Measurements from ENCODE around the gene PXK.

PXK gene

DNA sequence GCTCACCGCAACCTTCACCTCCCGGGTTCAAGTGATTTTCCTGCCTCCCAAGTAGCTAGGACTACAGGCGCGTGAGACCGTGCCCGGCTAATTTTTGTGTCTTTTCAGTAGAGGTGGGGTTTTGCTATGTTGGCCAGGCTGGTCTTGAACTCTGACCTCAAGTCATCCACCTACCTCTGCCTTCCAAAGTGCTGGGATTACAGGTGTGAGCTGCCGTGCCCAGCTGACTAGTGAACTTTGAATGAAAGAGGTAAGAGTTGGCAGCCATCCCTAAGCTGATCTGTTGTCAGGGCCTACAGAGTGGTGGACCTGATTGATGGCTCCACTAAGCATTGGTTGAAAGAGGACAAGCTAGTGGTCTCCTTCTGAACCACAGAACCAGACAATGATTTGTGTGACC, 15.3 kb downstream of the PXK start:
- DNase-seq (ENCODE audit: low read depth), result no peak
- TF ChIP-seq, protein P1, sequence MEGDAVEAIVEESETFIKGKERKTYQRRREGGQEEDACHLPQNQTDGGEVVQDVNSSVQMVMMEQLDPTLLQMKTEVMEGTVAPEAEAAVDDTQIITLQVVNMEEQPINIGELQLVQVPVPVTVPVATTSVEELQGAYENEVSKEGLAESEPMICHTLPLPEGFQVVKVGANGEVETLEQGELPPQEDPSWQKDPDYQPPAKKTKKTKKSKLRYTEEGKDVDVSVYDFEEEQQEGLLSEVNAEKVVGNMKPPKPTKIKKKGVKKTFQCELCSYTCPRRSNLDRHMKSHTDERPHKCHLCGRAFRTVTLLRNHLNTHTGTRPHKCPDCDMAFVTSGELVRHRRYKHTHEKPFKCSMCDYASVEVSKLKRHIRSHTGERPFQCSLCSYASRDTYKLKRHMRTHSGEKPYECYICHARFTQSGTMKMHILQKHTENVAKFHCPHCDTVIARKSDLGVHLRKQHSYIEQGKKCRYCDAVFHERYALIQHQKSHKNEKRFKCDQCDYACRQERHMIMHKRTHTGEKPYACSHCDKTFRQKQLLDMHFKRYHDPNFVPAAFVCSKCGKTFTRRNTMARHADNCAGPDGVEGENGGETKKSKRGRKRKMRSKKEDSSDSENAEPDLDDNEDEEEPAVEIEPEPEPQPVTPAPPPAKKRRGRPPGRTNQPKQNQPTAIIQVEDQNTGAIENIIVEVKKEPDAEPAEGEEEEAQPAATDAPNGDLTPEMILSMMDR (IDR thresholded peaks at IDR 0.05; ENCODE audit: control insufficient read depth, extremely low read depth, insufficient read depth), result no peak
- no peak overlapping the region for H3K4me3 ChIP-seq (ENCODE audit: low read depth, low read length)

DNA sequence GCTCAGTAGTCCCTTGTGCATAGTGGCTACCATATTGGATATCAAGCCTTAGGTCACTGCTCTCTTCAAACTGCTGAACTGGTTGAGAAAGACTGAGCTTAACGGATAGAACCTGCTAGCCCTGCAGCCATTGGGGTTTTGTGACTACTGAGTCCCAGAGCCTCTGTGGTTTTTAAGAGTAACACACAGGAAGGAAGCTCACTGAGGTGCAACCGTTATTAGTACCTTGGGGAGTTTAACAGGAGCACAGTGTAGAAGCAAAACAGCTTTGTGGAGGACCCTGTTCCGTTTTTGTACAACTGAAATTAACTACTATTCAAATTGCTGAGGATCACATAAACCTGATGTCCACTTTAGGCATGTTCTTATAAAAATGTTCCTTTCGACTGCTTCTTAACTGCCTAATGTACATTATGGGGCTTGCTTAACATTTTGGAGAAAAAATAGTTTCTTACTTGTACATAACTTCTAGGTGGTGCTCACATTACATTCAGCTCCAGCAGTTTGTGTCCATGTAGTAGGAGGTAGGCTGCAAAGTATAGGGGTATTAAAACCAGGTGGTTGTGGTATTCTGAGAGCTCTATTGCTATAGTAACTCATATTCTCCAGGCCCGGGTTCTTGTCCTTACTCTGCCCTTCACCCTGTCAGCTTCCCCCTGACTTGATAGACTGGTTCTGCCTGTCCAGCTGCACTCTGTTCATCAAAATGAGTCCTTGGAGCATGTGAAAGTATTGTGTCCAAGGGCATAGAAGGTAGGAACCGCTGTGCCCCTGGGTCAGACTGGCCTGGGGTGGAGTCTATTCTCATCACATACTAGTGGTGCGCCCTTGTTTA, 17.3 kb downstream of the PXK start:
- TF ChIP-seq, protein P1 (IDR thresholded peaks at IDR 0.05; ENCODE audit: control insufficient read depth, extremely low read depth, insufficient read depth), result no peak
- no peak overlapping the region for H3K4me3 ChIP-seq (ENCODE audit: low read depth, low read length)
- DNase-seq (ENCODE audit: low read depth), result no peak

DNA sequence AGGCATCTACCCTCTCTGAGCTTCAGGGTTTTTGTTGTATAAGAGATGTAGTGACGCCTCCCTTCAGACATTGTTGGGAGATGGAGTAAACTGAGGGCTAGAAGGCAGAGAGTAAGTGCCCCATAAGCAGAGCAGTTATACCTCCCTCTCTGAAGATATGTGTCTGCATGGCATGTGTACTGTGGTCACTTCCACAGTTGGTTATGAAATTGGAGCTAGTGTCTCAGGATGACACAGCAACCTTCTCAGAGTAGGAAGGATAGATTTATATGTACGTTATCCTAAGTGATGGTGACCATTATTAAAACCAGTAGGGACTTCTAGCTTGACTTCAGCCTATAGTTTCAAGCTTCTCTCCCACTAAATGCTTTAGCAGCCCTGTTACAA, 17.9 kb downstream of the PXK start:
- TF ChIP-seq, protein P1 (IDR thresholded peaks at IDR 0.05; ENCODE audit: control insufficient read depth, extremely low read depth, insufficient read depth), result no peak

DNA sequence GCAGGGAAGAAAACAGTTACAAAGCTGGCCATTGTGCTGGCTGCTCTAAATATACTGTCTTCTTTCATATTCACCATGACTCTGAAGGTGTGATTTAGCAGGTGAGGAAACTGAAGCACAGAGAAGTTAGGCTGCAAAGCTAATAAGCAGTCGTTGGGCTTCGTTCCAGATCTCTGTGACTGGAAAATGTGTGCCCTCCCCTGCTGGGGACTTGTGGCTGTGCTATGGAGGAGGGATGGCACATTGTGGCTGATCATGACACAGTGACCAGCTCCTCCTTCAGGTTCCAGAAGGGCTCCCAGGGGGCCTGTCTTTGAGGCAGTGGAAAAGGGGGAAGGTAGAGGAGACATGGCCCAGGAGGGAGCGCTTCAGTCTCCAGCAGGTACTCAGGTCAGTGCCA, 19.2 kb downstream of the PXK start:
- TF ChIP-seq, protein P1 (IDR thresholded peaks at IDR 0.05; ENCODE audit: control insufficient read depth, extremely low read depth, insufficient read depth), result no peak
- H3K4me3 ChIP-seq (ENCODE audit: low read depth, low read length), result no peak overlapping the region

More for the DNA sequence above, 17.9 kb downstream of the PXK start:
- no peak overlapping the region for H3K4me3 ChIP-seq (ENCODE audit: low read depth, low read length)
- DNase-seq (ENCODE audit: low read depth), result no peak

DNA sequence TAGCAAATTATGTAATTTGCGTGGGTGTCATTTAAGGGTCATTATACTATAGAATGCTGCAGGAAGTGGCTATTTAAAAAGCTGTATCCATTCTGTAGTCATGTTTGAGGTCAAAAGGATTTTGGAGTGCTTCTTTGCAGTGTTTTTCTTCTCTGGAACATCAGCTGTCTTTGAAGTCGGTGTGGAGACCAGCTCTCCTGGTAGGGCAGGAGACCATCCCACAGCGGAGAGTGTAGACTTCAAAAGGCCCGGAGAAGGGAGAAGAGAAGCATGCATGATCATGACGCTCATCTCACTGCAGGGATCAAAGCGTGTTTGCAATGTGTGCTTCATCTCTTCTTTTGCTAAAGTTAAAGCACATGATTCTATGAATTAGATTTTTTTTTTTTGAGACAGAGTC, 19.9 kb downstream of the PXK start:
- DNase-seq (ENCODE audit: low read depth), result no peak
- no peak overlapping the region for H3K4me3 ChIP-seq (ENCODE audit: low read depth, low read length)
- TF ChIP-seq, protein P1 (IDR thresholded peaks at IDR 0.05; ENCODE audit: control insufficient read depth, extremely low read depth, insufficient read depth), result no peak

More for the DNA sequence above, 19.2 kb downstream of the PXK start:
- no peak for DNase-seq (ENCODE audit: low read depth)

DNA sequence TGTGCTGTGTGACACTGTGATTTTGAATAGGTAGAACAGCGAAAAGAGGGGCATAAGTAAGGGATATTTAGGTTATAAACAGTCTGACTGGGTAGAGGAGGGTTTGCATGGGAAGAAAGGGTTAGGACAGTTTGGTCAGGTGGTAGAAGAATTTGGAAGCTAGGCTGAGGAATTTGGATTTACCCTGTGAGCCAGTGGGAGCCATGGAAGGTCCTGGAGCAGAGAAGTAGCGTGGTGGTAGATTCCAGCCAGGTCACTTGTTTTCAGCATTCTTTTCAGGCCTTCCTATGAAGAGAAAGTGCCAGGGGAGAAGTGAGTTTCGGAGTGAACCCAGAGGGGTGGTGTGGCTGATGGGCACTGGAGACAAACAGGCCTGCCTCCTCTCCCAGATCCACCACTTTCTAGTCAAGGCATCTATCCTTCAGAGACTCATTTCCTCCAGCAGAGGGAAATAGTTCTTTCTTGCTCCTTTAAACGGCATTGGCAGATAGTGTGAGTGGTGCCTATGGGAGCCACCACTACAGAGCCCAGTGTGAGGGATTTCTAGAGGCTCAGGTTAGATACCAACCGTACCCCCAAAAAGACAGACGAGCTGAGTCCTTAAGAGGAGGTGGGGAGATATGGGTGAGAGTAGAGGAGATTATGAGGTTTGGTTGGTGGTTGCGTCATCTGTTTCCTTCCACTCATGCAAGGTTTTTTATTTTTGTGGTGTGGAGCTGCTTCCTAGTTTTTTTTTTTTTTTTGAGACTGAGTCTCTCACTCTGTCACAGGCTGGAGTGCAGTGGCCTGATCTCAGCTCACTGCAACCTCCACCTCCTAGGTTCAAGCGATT, 21.2 kb downstream of the PXK start:
- DNase-seq (ENCODE audit: low read depth), result no peak

More for the DNA sequence above, 21.2 kb downstream of the PXK start:
- no peak overlapping the region for H3K4me3 ChIP-seq (ENCODE audit: low read depth, low read length)
- TF ChIP-seq, protein P1 (IDR thresholded peaks at IDR 0.05; ENCODE audit: control insufficient read depth, extremely low read depth, insufficient read depth), result no peak

Measured in LNCaP clone FGC (cell line).